Nephron (organoid): Measurements from ENCODE around the gene DRGX.

Experiments used
- H3K27ac Mint-ChIP-seq, 3 experiments: 2 replicates each; pipeline ENCODE4 v1.8.0; 2020; ENCODE audit warnings: mixed read lengths in 3 of 3, mild to moderate bottlenecking in 2 of 3, moderate library complexity in 1 of 3
- H3K27me3 Mint-ChIP-seq: 2 replicates; pipeline ENCODE4 v1.8.0; 2021; ENCODE audit warnings: low read depth, mild to moderate bottlenecking, moderate library complexity, mixed read lengths
- H3K36me3 Mint-ChIP-seq: 2 replicates; pipeline ENCODE4 v1.8.0; 2020; ENCODE audit warnings: low read depth, mixed read lengths
- H3K4me1 Mint-ChIP-seq: 2 replicates; pipeline ENCODE4 v1.8.0; 2020; ENCODE audit warnings: mixed read lengths
- H3K4me3 Mint-ChIP-seq, 3 experiments: 2 replicates each; pipeline ENCODE4 v1.8.0; 2020; ENCODE audit warnings: mild to moderate bottlenecking in 3 of 3, mixed read lengths in 3 of 3, moderate library complexity in 2 of 3
- H3K9me3 Mint-ChIP-seq: 2 replicates; pipeline ENCODE4 v1.8.0; 2020; ENCODE audit warnings: mixed read lengths
- CTCF ChIP-seq, 3 experiments: fragments of 200-600 bp; sonication (generic); IDR thresholded peaks; one replicate each; pipeline ENCODE4 v1.5.0; 2021; ENCODE audit warnings: antibody characterized with exemption in 3 of 3; ENCODE audit not compliant: unreplicated experiment in 3 of 3

DRGX gene

GRCh38 chr10:49397036-49397999, 1.4 kb upstream of the DRGX start:
- Mint-ChIP-seq H3K36me3 (no peaks in the 10 kb centered on the region), H3K27me3 (peaks cover 99% of the 10 kb centered on the region), H3K4me1 (peaks cover 6% of the 10 kb centered on the region), H3K27ac (no peak overlapping the region), H3K4me3 (peak overlapping the region in 2 of 3 experiments; percentile 53 to 59), H3K9me3 (no peaks in the 10 kb centered on the region)
- no peak for TF ChIP-seq CTCF (IDR thresholded peaks at IDR 0.05; ENCODE audit: unreplicated experiment in 3 of 3)

- H3K4me3 Mint-ChIP-seq = no peak overlapping the region
- no peaks in the 10 kb centered on the region for H3K9me3 Mint-ChIP-seq
- H3K4me1 Mint-ChIP-seq = peaks cover 6% of the 10 kb centered on the region
- peaks cover 99% of the 10 kb centered on the region for H3K27me3 Mint-ChIP-seq
- no peaks in the 10 kb centered on the region for H3K36me3 Mint-ChIP-seq
- H3K27ac Mint-ChIP-seq = no peak overlapping the region
- TF ChIP-seq CTCF (IDR thresholded peaks at IDR 0.05; ENCODE audit: unreplicated experiment in 3 of 3) = no peak
Measured at GRCh38 chr10:49396666-49396999, 744 bp upstream of the DRGX start.

- no peak for TF ChIP-seq CTCF (IDR thresholded peaks at IDR 0.05; ENCODE audit: unreplicated experiment in 3 of 3)
- no peaks in the 10 kb centered on the region for H3K9me3 Mint-ChIP-seq
- no peaks in the 10 kb centered on the region for H3K36me3 Mint-ChIP-seq
- peaks cover 99% of the 10 kb centered on the region for H3K27me3 Mint-ChIP-seq
- H3K4me3 Mint-ChIP-seq = peak overlapping the region in 1 of 3 experiments; percentile 41
- H3K27ac Mint-ChIP-seq = no peak overlapping the region
- peaks cover 6% of the 10 kb centered on the region for H3K4me1 Mint-ChIP-seq
Measured at GRCh38 chr10:49394933-49395740, 752 bp downstream of the DRGX start.

GRCh38 chr10:49393757-49394156, 2.1 kb downstream of the DRGX start:
- TF ChIP-seq CTCF (IDR thresholded peaks at IDR 0.05; ENCODE audit: unreplicated experiment in 3 of 3) = no peak
- H3K27me3 Mint-ChIP-seq = peaks cover 99% of the 10 kb centered on the region
- no peaks in the 10 kb centered on the region for H3K36me3 Mint-ChIP-seq
- H3K9me3 Mint-ChIP-seq = no peaks in the 10 kb centered on the region
- H3K4me3 Mint-ChIP-seq = no peak overlapping the region
- H3K4me1 Mint-ChIP-seq = peaks cover 4% of the 10 kb centered on the region
- no peak overlapping the region for H3K27ac Mint-ChIP-seq

GRCh38 chr10:49393301-49393700, 2.6 kb downstream of the DRGX start:
- Mint-ChIP-seq H3K27ac (no peak overlapping the region), H3K36me3 (no peaks in the 10 kb centered on the region), H3K9me3 (no peaks in the 10 kb centered on the region), H3K27me3 (peaks cover 99% of the 10 kb centered on the region), H3K4me1 (no peaks in the 10 kb centered on the region), H3K4me3 (no peak overlapping the region)
- TF ChIP-seq CTCF (IDR thresholded peaks at IDR 0.05; ENCODE audit: unreplicated experiment in 3 of 3) = no peak
